Stimulated activated CD8-positive, alpha-beta memory T cell treated with anti-CD3 and anti-CD28 coated beads, Interleukin-4, amount 100 ng/mL, for 1 hour (primary cell): ENCODE data around the gene HLA-A.

Experiments used
- DNase-seq, 2 donors: peaks; one replicate each; pipeline ENCODE4 v3.0.0-alpha.2; 2020; ENCODE audit warnings: low read depth in 2 of 2, low spot score in 1 of 2

The HLA-A gene

DNA sequence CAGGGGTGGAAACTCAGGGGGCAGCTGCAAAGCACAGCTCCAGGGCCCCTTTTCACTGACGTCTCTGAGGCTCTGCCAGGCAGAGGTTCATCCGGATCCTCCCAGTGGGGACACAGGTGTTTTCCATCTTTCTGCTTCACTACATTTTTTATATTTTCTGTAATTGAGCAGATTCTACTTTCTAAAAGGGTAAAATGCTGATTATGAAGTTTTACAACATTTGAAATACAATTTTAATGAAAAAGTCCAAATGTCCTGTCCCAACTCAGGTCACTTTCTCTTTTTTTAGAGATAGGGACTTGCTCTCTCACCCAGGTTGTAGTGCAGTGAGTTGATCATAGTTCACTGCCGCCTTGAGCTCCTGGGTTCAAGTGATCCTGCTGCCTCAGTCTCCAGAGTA lies 41.9 kb downstream of the HLA-A start:
- no peak for DNase-seq

DNA sequence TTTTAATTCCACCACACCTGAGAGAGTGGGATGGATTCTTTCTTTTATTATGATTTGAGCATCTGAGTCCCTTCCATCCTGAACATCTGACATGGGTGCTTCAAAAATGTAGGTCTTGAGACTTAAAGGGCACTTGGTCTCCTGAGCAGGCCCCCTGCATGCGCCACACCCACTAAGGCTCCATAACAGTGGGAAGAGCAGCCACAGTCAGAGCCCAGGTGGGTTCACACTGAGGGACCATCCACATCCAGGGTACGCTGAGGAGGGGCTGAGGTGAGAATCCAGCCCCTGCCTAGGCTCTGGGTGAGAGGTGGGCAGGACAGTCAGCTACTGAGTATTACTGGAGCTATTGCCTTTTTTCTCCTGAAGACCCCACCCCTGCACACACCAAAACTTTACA lies 42.7 kb downstream of the HLA-A start:
- no peak for DNase-seq

DNA sequence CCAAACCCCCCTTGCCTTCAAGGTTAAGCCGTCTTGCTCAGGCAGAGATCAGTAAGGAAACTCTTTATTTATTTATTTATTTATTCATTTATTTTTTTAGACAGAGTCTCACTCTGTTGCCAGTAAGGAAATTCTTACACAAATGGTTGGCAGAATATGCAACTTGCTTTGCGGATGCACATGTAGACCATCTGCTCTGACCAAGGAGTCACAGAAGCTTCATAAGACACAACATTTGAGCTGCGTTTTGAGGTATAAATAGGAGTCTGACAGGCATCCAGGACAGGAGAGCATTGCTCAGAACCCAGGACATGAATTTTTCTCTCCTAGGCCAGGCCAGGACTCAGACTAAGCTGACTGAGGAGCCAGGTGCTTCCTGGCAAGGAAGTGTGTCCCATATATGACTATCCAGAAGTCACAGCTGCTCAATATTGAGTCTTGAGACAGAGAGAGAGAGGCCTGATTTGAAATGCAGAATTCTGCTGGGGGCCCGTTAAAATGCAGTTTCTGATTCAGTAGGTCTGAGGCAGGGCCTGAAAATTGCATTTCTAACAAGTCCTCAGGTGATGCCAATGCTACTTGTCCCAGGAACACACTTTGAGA lies 43.9 kb downstream of the HLA-A start:
- DNase-seq, result no peak

DNA sequence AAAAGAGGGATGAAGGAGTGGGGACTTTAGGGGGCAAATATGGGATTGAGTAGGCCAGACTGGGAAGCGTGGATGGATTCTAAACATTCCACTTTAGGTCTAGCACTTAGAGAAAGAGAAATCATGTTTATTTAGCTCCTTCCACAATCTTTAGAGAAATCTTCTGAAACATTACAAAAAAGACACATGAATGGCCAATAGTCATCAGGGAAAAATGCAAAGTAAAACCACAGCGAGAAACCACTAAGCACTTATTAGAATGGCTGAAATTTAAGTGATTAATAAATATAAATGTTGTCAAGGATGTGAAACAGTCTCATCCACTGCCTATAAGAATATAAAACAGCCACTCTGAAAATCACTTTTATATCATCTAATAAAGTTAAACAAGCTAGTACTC lies 46.9 kb downstream of the HLA-A start:
- DNase-seq, result no peak

DNA sequence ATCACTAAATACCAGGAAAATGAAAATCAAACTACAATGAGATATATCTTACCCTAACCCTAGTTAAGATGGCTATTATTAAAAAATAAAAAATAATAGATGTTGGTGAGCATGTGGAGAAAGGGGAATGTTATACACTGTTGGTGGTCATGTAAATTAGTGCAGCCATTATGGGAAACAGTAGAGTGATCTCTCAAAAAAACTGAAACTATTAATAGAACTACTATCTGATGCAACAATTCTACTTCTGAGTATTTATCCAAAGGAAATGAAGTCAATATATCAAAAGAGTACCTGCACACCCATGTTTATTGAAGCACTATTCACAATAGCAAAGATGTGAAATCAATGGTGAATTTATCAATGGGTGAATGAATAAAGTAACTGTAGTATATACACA lies 48.6 kb downstream of the HLA-A start:
- DNase-seq, result no peak

DNA sequence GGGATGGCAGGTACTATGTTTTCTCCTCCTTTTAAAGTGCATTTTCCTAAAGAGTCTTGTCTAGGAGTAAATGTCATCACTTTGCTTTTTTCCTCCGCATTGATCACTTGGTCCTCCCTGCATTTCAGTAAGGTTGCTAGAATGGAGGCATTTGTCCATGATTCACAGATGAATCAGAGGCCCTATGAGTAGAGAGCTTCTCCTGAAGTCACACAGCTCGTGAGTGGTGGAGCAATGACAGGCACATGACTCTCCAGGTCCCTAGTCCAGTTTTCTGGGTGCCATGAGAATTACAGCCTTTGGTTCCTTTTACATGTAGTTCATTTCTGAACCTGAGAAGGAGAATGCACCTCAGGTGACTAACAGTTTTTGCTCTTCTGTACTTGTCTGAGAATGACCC lies 50.5 kb downstream of the HLA-A start:
- DNase-seq, result no peak

DNA sequence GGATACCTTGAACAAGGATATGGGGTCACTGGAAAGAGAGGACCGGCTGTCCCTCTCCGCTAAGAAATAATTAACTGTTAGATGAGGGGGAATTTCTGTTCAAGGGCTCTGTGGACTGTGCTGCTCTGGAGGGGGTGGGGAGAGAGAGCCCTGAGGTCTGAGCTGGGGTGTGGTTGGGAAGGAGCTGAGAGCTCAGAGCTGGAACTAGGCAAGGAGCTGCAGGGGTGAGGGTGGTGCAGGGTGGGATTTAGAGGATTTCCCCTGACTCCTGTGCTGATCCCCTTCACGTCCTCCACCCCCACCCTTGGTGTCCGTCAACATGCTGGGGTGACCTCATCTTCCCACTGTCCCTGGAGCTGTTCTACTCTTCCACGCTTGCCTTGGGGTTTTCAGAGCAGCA lies 52.5 kb downstream of the HLA-A start:
- DNase-seq, result no peak

DNA sequence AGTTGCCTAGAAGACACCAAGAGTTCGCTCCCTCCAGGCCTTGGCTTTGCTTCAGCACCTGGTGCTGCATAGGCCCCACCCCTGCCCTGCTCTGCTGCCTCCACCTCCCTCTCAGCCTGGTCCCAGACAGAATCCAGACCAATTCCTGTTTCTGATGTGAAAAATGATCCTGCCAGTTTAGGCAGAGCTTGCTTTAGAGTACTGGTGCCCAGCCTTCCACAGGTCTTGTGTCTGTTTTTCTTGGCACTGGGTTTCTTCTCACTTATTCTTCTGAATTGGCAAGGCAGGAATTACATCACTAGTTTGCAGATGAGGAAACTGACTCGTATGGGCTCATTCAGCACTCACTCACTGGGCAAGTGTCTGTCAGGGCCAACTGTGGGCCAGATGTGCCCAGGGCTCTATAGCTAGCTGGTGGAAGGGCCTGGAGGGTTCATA lies 53.0 kb downstream of the HLA-A start:
- DNase-seq, result no peak
